ENCODE measurements around the gene PARK7.

- no peak for TF ChIP-seq EZH2 (IDR thresholded peaks at IDR 0.05; ENCODE audit: borderline replicate concordance, low read length)
- no peak for TF ChIP-seq CTCF (IDR thresholded peaks at IDR 0.05; ENCODE audit: low read length)
Observed at GRCh38 chr1:7972285-7972684, 10.8 kb downstream of the PARK7 start.
